Esophagus squamous epithelium (tissue), 4 donors: ENCODE results near the gene CABP5. TPM values are rescaled to one million over a fixed set of nuclear protein-coding genes. Genes with fewer than 3 reads are reported as not detected.

Experiments
- total RNA-seq, 4 donors: library from RNA; depleted of rRNA; stranded (reverse); fragments of >200 nt; gene quantifications; one replicate each; pipeline ENCODE4 v1.1.0, GENCODE V29; 2016

The CABP5 gene
- total RNA-seq, 4 donors from 2014 or later: not detected

Other genes with a start within 250 kb of the CABP5 start
- not detected for gene TPRX1, start 239.5 kb downstream of the CABP5 start, total RNA-seq
- not detected for gene CRX, start 222.1 kb downstream of the CABP5 start, total RNA-seq
- not detected for gene TPRX2, start 184.8 kb downstream of the CABP5 start, total RNA-seq
- not detected for gene SULT2A1, start 157.8 kb downstream of the CABP5 start, total RNA-seq
- not detected for gene BSPH1, start 51.9 kb downstream of the CABP5 start, total RNA-seq
- gene ELSPBP1, start 49.4 kb downstream of the CABP5 start, total RNA-seq: not detected
- 1 to 10 TPM in 2 of 4 donors, under 1 TPM in 1, not detected in 1; 0.61 to 4.0 (median 1.3) TPM for gene PLA2G4C, start 66.7 kb upstream of the CABP5 start, total RNA-seq
- gene LIG1, start 126.3 kb upstream of the CABP5 start, total RNA-seq: 10 to 100 TPM; 25.7 to 44.3 (median 31.1) TPM
- gene ZSWIM9, start 126.6 kb upstream of the CABP5 start, total RNA-seq: 1 to 10 TPM; 2.0 to 4.7 (median 2.7) TPM
- 10 to 100 TPM in 3 of 4 donors, 1 to 10 TPM in 1; 9.7 to 21.9 (median 11.3) TPM for gene CARD8, start 211.8 kb upstream of the CABP5 start, total RNA-seq
- gene ZNF114, start 226.0 kb upstream of the CABP5 start, total RNA-seq: not detected